GM12872 (cell line): Measurements from ENCODE around the gene SYT6.

Experiments
- TF ChIP-seq, protein P1 (sequence below): IDR thresholded peaks from 3 replicates; pipeline ENCODE4 v1.5.1; 2011; ENCODE audit warnings: low read depth, mild to moderate bottlenecking, low read length, moderate library complexity; ENCODE audit not compliant: insufficient read depth

SYT6 gene

GRCh38 chr1:114097109-114097508 is 56.6 kb downstream of the SYT6 start:
- TF ChIP-seq, protein P1, sequence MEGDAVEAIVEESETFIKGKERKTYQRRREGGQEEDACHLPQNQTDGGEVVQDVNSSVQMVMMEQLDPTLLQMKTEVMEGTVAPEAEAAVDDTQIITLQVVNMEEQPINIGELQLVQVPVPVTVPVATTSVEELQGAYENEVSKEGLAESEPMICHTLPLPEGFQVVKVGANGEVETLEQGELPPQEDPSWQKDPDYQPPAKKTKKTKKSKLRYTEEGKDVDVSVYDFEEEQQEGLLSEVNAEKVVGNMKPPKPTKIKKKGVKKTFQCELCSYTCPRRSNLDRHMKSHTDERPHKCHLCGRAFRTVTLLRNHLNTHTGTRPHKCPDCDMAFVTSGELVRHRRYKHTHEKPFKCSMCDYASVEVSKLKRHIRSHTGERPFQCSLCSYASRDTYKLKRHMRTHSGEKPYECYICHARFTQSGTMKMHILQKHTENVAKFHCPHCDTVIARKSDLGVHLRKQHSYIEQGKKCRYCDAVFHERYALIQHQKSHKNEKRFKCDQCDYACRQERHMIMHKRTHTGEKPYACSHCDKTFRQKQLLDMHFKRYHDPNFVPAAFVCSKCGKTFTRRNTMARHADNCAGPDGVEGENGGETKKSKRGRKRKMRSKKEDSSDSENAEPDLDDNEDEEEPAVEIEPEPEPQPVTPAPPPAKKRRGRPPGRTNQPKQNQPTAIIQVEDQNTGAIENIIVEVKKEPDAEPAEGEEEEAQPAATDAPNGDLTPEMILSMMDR: no peak

GRCh38 chr1:114094675-114095074 is 59.0 kb downstream of the SYT6 start:
- TF ChIP-seq, protein P1: no peak

GRCh38 chr1:114094363-114094634 is 59.4 kb downstream of the SYT6 start:
- TF ChIP-seq, protein P1: no peak

DNA sequence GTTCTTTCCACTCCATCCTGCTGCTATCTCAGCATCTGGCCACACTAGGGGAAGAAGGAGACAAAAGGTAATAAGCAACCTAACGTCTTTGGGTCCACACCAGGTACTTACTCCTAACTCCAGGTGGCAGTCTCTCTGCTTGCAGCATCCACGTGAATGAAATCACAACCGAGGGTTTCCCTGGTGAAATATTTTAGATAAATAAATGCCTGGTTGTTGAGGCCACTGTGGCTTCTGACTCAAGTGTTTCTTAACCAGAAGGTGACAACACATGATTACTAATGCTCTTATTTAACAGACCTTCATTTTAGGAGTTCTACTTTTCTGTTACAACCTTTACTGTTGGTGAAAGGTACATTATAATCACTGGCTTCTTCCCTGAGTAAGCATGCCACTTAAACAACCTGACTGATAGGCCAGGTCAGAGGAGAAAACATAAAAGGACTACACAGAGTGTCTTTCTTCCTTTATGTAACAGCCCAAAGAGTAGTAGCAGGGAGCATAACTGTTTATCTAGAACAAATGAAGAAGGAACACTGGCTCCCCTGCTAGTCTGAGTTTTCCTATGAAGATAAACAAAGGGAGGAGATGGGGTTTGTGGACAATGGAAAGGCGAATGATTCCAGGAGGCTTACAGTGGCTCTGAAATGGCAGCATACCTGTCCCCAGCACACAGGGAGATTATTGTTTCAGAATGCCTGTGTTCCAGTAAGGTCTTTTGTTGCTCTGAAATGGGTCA is 59.9 kb downstream of the SYT6 start:
- TF ChIP-seq, protein P1: peak; percentile 28; the same call in 2 of the 3 replicates

- TF ChIP-seq, protein P1: no peak
Measured at GRCh38 chr1:114092186-114093062, 61.2 kb downstream of the SYT6 start.

DNA sequence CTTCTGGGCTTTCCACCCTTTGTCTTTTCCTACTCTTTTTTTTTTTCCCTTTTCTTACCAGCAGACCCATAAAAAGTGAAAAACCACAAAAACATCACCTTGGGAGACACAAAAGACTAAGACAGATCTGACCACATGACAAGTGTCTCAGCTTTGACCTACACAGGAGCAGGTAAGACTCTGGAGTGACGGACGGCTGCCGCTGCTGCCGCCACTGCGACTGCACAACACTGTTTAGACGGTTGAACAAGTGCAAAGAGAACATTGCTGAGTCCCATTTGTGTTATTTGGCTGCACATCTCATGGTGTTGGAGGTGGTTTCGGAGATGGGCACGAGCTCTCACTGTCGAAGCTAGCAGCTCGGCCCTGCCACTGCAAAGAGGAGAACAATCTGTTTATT is 62.0 kb downstream of the SYT6 start:
- TF ChIP-seq, protein P1: no peak

GRCh38 chr1:114090738-114091505 is 62.7 kb downstream of the SYT6 start:
- TF ChIP-seq, protein P1: no peak
